GM10266 (cell line): ENCODE measurements around the gene ODC1.

Source experiments
- DNase-seq: peaks from one replicate; pipeline ENCODE4 v3.0.0; 2012; ENCODE audit errors: extremely low spot score
- CTCF ChIP-seq: IDR thresholded peaks from 2 replicates; pipeline ENCODE4 v1.5.1; 2012; ENCODE audit warnings: mild to moderate bottlenecking, low read depth; ENCODE audit not compliant: control insufficient read depth, insufficient read depth; ENCODE audit errors: missing control alignments

ODC1 gene

GRCh38 chr2:10396464-10396863 is 51.7 kb downstream of the ODC1 start:
- DNase-seq, result no peak
- TF ChIP-seq CTCF, result no peak

- no peak for DNase-seq
- TF ChIP-seq CTCF, result no peak
Observed at GRCh38 chr2:10395893-10396292, 52.2 kb downstream of the ODC1 start.

- no peak for DNase-seq
- no peak for TF ChIP-seq CTCF
Observed at GRCh38 chr2:10393640-10393982, 54.5 kb downstream of the ODC1 start.

- no peak for DNase-seq
- TF ChIP-seq CTCF, result no peak
Observed at GRCh38 chr2:10392951-10393639, 55.0 kb downstream of the ODC1 start.

- DNase-seq, result no peak
- TF ChIP-seq CTCF, result no peak
Observed at GRCh38 chr2:10392548-10392947, 55.6 kb downstream of the ODC1 start.

GRCh38 chr2:10392100-10392499 is 56.0 kb downstream of the ODC1 start:
- TF ChIP-seq CTCF, result no peak

GRCh38 chr2:10390369-10390801 is 57.7 kb downstream of the ODC1 start:
- no peak for DNase-seq
- no peak for TF ChIP-seq CTCF

More at GRCh38 chr2:10392100-10392499, 56.0 kb downstream of the ODC1 start:
- no peak for DNase-seq
